H9 (cell line): ENCODE results near the gene MFGE8. TPM values are rescaled to one million over a fixed set of nuclear protein-coding genes. Genes with fewer than 3 reads are reported as not detected.

Experiments
- DNase-seq: peaks from one replicate; pipeline ENCODE4 v3.0.0-alpha.2; 2017
- H2AFZ ChIP-seq: one replicate; pipeline ENCODE4 v1.6.1; 2013; ENCODE audit warnings: mild to moderate bottlenecking, low read length, control low read depth, moderate library complexity
- H2AK5ac ChIP-seq: 2 replicates; pipeline ENCODE4 v1.6.1; 2013; ENCODE audit warnings: low read length, control low read depth, mixed read lengths; ENCODE audit not compliant: insufficient read length
- H2BK120ac ChIP-seq: one replicate; pipeline ENCODE4 v1.6.1; 2013; ENCODE audit warnings: low read depth, mild to moderate bottlenecking, low read length, control low read depth, inconsistent platforms; ENCODE audit not compliant: poor library complexity, severe bottlenecking
- H2BK12ac ChIP-seq: 2 replicates; pipeline ENCODE4 v1.6.1; 2013; ENCODE audit warnings: low read length, control low read depth, mixed read lengths, low read depth; ENCODE audit not compliant: insufficient read length
- H2BK15ac ChIP-seq: 2 replicates; pipeline ENCODE4 v1.6.1; 2013; ENCODE audit warnings: low read depth, low read length, control low read depth
- H2BK20ac ChIP-seq: one replicate; pipeline ENCODE4 v1.6.1; 2013; ENCODE audit warnings: low read depth, mild to moderate bottlenecking, low read length, control low read depth, inconsistent platforms; ENCODE audit not compliant: poor library complexity, severe bottlenecking
- H2BK5ac ChIP-seq: 2 replicates; pipeline ENCODE4 v1.6.1; 2013; ENCODE audit warnings: low read length, control low read depth, mixed read lengths; ENCODE audit not compliant: insufficient read length
- H3K14ac ChIP-seq: 2 replicates; pipeline ENCODE4 v1.6.1; 2013; ENCODE audit warnings: low read length, control low read depth; ENCODE audit not compliant: insufficient read depth
- H3K18ac ChIP-seq: 2 replicates; pipeline ENCODE4 v1.6.1; 2013; ENCODE audit warnings: low read depth, mild to moderate bottlenecking, mixed read lengths, low read length, control low read depth; ENCODE audit not compliant: insufficient read length
- H3K23ac ChIP-seq: 2 replicates; pipeline ENCODE4 v1.6.1; 2013; ENCODE audit warnings: low read length, control low read depth, mixed read lengths, low read depth; ENCODE audit not compliant: insufficient read length
- H3K23me2 ChIP-seq: 2 replicates; pipeline ENCODE4 v1.6.1; 2013; ENCODE audit warnings: low read depth, mild to moderate bottlenecking, mixed read lengths, low read length, control low read depth; ENCODE audit not compliant: insufficient read length, poor library complexity, severe bottlenecking
- H3K27ac ChIP-seq: 2 replicates; pipeline ENCODE4 v1.5.1; 2013; ENCODE audit warnings: low read length, control low read depth, mixed read lengths, low read depth; ENCODE audit not compliant: insufficient read length
- H3K27me3 ChIP-seq: 2 replicates; pipeline ENCODE4 v1.6.1; 2013; ENCODE audit warnings: low read length, control low read depth, inconsistent platforms; ENCODE audit not compliant: insufficient read depth
- H3K4ac ChIP-seq: 2 replicates; pipeline ENCODE4 v1.6.1; 2013; ENCODE audit warnings: low read depth, mild to moderate bottlenecking, control low read depth, inconsistent platforms, low read length, moderate library complexity
- H3K4me1 ChIP-seq: 2 replicates; pipeline ENCODE4 v1.6.1; 2013; ENCODE audit warnings: low read length, control low read depth, inconsistent platforms; ENCODE audit not compliant: insufficient read depth
- H3K4me2 ChIP-seq: 2 replicates; pipeline ENCODE4 v1.6.1; 2013; ENCODE audit warnings: low read length, control low read depth, mixed read lengths; ENCODE audit not compliant: insufficient read length, insufficient read depth
- H3K56ac ChIP-seq: 2 replicates; pipeline ENCODE4 v1.6.1; 2013; ENCODE audit warnings: low read depth, mild to moderate bottlenecking, mixed read lengths, low read length, control low read depth; ENCODE audit not compliant: insufficient read length
- H3K79me1 ChIP-seq: 2 replicates; pipeline ENCODE4 v1.6.1; 2013; ENCODE audit warnings: low read depth, mild to moderate bottlenecking, moderate library complexity, low read length, control low read depth, inconsistent platforms; ENCODE audit not compliant: insufficient read depth, poor library complexity, severe bottlenecking
- H3K79me2 ChIP-seq: 2 replicates; pipeline ENCODE4 v1.6.1; 2013; ENCODE audit warnings: low read length, control low read depth, inconsistent platforms; ENCODE audit not compliant: insufficient read depth
- H3K9ac ChIP-seq: 2 replicates; pipeline ENCODE4 v1.6.1; 2013; ENCODE audit warnings: low read length, control low read depth, mixed read lengths; ENCODE audit not compliant: insufficient read length; ENCODE audit errors: extremely low read depth
- H3K9me3 ChIP-seq: one replicate; pipeline ENCODE4 v1.6.1; 2013; ENCODE audit warnings: low read depth, low read length, inconsistent platforms; ENCODE audit not compliant: control insufficient read depth
- H3T11ph ChIP-seq: one replicate; pipeline ENCODE4 v1.6.1; 2013; ENCODE audit warnings: mild to moderate bottlenecking, low read length, control low read depth, inconsistent platforms
- H4K20me1 ChIP-seq: one replicate; pipeline ENCODE4 v1.6.1; 2013; ENCODE audit not compliant: control insufficient read depth, insufficient read length, insufficient read depth
- H4K5ac ChIP-seq: 2 replicates; pipeline ENCODE4 v1.6.1; 2013; ENCODE audit warnings: low read depth, mild to moderate bottlenecking, mixed read lengths, low read length, control low read depth; ENCODE audit not compliant: insufficient read length
- H4K8ac ChIP-seq: replicated peaks from 2 replicates; pipeline ENCODE4 v1.6.1; 2013; ENCODE audit warnings: low read length, control low read depth, mixed read lengths, low read depth; ENCODE audit not compliant: insufficient read length
- H4K91ac ChIP-seq: 2 replicates; pipeline ENCODE4 v1.6.1; 2013; ENCODE audit warnings: low read depth, mild to moderate bottlenecking, moderate library complexity, mixed read lengths, low read length, control low read depth; ENCODE audit not compliant: insufficient read length
- H3K27ac Mint-ChIP-seq, 3 experiments: 2 replicates in 2 of 3; 3 replicates in 1 of 3; pipeline ENCODE4 v1.8.0; 2020 to 2021; ENCODE audit warnings: mixed read lengths in 3 of 3, mild to moderate bottlenecking in 1 of 3, moderate library complexity in 1 of 3
- H3K27me3 Mint-ChIP-seq: 2 replicates; pipeline ENCODE4 v1.8.0; 2021; ENCODE audit warnings: low read depth, mild to moderate bottlenecking, moderate library complexity, mixed read lengths
- H3K36me3 Mint-ChIP-seq, 3 experiments: 2 replicates in 2 of 3; 3 replicates in 1 of 3; pipeline ENCODE4 v1.8.0; 2020 to 2021; ENCODE audit warnings: low read depth in 3 of 3, mixed read lengths in 3 of 3; ENCODE audit not compliant: insufficient read depth in 1 of 3
- H3K4me1 Mint-ChIP-seq, 2 experiments: 2 replicates each; pipeline ENCODE4 v1.8.0; 2020; ENCODE audit warnings: mixed read lengths in 2 of 2
- H3K4me3 Mint-ChIP-seq, 2 experiments: 2 replicates in 1 of 2; 3 replicates in 1 of 2; pipeline ENCODE4 v1.8.0; 2020 to 2021; ENCODE audit warnings: mild to moderate bottlenecking in 2 of 2, mixed read lengths in 2 of 2, moderate library complexity in 1 of 2
- H3K9me3 Mint-ChIP-seq, 2 experiments: 2 replicates in 1 of 2; 3 replicates in 1 of 2; pipeline ENCODE4 v1.8.0; 2020; ENCODE audit warnings: mild to moderate bottlenecking in 2 of 2, mixed read lengths in 2 of 2, moderate library complexity in 1 of 2
- WGBS: extraction: QIAGEN DNeasy Blood & Tissue Kit; methylation state at CpG from one replicate; pipeline ENCODE4 v1.1.7; 2013; ENCODE audit warnings: missing lambda C conversion rate, low lambda C conversion rate, mixed read lengths; ENCODE audit not compliant: insufficient read length; ENCODE audit errors: extremely low coverage; 5-methylcytosine and 5-hydroxymethylcytosine counted together
- total RNA-seq: library from RNA; stranded (reverse); gene quantifications from 2 replicates; pipeline ENCODE4 v1.2.1, GENCODE V29; 2021
- TF ChIP-seq, protein P1 (sequence below): fragments of 200-600 bp; sonication (generic); conservative IDR thresholded peaks from 3 replicates; pipeline ENCODE4 v1.8.0; 2021; ENCODE audit warnings: antibody characterized with exemption, mild to moderate bottlenecking

Gene MFGE8
- total RNA-seq, 1 experiment from 2014 or later, result 653 TPM

DNA sequence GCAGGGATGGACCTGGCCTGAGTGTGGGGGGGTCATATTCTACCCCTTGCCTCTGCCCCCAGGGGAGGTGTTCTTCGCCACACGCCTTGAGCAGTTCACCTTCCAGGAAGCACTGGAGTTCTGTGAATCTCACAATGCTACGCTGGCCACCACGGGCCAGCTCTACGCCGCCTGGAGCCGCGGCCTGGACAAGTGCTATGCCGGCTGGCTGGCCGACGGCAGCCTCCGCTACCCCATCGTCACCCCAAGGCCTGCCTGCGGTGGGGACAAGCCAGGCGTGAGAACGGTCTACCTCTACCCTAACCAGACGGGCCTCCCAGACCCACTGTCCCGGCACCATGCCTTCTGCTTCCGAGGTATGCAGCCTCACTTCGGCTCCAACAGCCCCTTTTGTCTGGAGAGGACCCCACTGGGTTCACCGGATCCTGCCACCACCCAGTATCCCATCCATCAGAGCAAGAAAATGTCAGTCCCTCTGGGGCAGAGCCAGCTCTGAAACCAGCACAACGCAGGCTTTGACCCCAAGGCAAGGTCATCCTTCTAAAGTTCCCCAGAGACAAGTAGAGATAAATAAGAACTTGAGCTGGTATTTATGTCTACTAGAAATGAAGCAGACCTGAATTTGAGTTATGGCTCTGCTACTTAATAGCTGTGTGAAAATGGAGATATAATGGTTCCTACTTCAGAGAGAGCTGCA is 63.7 kb downstream of the MFGE8 start:
- Mint-ChIP-seq H3K27ac (no peak overlapping the region), H3K4me3 (no peak overlapping the region), H3K27me3 (peaks cover 7% of the 10 kb centered on the region), H3K4me1 (peaks cover 0 to 2% of the 10 kb centered on the region in 2 experiments; a peak in 1 of 4 replicates), H3K36me3 (peaks cover 0 to 3% (median 3%) of the 10 kb centered on the region in 3 experiments; a peak in 3 of 7 replicates), H3K9me3 (peaks cover 9% of the 10 kb centered on the region in 2 experiments)
- no peak overlapping the region for H2BK5ac ChIP-seq
- H4K91ac ChIP-seq, result no peak overlapping the region
- DNase-seq, result no peak
- H3K4me2 ChIP-seq, result no peak overlapping the region
- H3K9me3 ChIP-seq, result peaks cover 7% of the 10 kb centered on the region
- H3K18ac ChIP-seq, result no peak overlapping the region
- no CpG with 5 or more reads among the region's 22 CpGs for WGBS
- no peak overlapping the region for H4K5ac ChIP-seq
- H3K23me2 ChIP-seq, result no peaks in the 10 kb centered on the region
- TF ChIP-seq, protein P1, sequence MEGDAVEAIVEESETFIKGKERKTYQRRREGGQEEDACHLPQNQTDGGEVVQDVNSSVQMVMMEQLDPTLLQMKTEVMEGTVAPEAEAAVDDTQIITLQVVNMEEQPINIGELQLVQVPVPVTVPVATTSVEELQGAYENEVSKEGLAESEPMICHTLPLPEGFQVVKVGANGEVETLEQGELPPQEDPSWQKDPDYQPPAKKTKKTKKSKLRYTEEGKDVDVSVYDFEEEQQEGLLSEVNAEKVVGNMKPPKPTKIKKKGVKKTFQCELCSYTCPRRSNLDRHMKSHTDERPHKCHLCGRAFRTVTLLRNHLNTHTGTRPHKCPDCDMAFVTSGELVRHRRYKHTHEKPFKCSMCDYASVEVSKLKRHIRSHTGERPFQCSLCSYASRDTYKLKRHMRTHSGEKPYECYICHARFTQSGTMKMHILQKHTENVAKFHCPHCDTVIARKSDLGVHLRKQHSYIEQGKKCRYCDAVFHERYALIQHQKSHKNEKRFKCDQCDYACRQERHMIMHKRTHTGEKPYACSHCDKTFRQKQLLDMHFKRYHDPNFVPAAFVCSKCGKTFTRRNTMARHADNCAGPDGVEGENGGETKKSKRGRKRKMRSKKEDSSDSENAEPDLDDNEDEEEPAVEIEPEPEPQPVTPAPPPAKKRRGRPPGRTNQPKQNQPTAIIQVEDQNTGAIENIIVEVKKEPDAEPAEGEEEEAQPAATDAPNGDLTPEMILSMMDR, result no peak
- H3K4me1 ChIP-seq, result no peaks in the 10 kb centered on the region
- H3T11ph ChIP-seq, result no peak overlapping the region
- no peak overlapping the region for H2BK120ac ChIP-seq
- no peak overlapping the region for H2BK12ac ChIP-seq
- no peak overlapping the region for H3K56ac ChIP-seq
- H2BK20ac ChIP-seq, result no peak overlapping the region
- H3K4ac ChIP-seq, result no peak overlapping the region
- no peaks in the 10 kb centered on the region for H3K79me2 ChIP-seq
- no peak overlapping the region for H3K14ac ChIP-seq
- no peak overlapping the region for H4K8ac ChIP-seq
- no peak overlapping the region for H2AK5ac ChIP-seq
- no peak overlapping the region for H2BK15ac ChIP-seq
- no peak overlapping the region for H2AFZ ChIP-seq
- H3K27ac ChIP-seq, result no peak overlapping the region
- no peaks in the 10 kb centered on the region for H3K27me3 ChIP-seq
- no peak overlapping the region for H3K9ac ChIP-seq
- H4K20me1 ChIP-seq, result no peaks in the 10 kb centered on the region
- no peaks in the 10 kb centered on the region for H3K79me1 ChIP-seq
- no peak overlapping the region for H3K23ac ChIP-seq

Other genes with a start within 250 kb of the MFGE8 start
- 0.50 and 0.53 TPM in 2 replicates for gene ACAN, start 109.9 kb downstream of the MFGE8 start, total RNA-seq
- gene HAPLN3, start 17.8 kb downstream of the MFGE8 start, total RNA-seq, result 41.7 and 42.4 TPM in 2 replicates
- 15.6 and 17.5 TPM in 2 replicates for gene ABHD2, start 175.1 kb upstream of the MFGE8 start, total RNA-seq